Activated CD8-positive, alpha-beta memory T cell treated with anti-CD3 and anti-CD28 coated beads, Interleukin-2, amount 50 U/mL, for 1 hour (primary cell): Measurements from ENCODE around the gene ST6GALNAC4.

ENCODE experiments used
- DNase-seq: peaks from one replicate; pipeline ENCODE4 v3.0.0-alpha.2; 2020; ENCODE audit errors: extremely low read depth

The ST6GALNAC4 gene

DNA sequence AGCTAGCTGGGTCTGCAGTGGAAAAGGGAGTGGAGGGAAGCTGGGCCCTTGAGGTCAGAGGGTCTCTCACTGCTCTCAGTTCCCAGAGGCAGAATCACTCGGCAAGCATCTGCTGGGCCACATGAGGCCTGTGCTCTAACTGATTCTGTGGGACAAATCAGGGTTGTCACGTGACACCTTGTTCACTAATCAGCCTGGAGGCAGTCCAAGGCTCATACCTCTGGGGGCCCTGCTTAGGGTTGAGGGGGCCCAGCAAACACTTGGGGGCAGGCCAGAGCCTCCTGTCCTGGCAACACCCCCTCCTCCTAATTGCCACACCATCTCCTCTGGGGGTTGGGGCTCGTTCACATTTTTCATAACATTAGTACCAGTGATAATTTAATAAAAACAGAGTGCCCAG is 29.9 kb upstream of the ST6GALNAC4 start:
- DNase-seq: no peak

DNA sequence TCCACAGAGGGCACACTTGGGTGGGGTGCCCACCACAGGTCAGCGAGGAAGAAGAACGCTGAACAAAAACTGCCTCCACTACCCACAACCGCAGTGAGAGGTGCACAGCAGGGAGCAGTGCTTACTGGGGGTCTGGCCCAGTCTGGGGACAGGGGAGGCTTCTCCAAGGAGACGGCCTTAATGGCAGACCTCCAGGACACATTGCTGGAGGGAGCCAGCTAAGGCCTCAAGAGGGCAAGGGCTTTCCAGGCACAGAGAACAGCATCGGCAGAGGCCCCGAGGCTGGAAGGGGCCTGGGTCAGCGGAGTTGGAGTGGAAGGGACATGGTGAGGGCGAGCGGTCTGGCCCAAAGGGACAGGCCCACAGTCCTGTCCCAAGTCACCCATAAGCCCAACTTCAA is 29.1 kb upstream of the ST6GALNAC4 start:
- DNase-seq: no peak

DNA sequence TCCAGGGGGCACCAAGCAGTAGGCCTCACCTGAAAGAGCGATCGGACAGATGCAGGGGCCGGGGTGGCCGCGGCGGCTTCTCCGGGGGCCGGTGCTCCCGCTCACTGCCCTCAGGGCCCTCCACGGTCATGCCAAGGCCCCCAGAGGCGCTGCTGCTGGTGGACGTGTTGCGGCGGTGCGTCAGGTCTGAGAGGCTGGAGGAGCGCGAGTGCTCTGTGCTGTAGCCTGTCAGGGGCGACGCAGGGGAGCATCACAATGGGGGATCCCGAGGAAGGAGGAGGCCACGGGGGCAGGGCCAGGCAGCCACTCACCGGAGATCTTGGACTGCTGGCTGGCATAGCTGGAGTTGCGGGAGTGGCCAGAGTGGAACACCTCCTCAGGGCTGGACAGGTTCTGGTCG is 28.5 kb upstream of the ST6GALNAC4 start:
- DNase-seq: no peak

DNA sequence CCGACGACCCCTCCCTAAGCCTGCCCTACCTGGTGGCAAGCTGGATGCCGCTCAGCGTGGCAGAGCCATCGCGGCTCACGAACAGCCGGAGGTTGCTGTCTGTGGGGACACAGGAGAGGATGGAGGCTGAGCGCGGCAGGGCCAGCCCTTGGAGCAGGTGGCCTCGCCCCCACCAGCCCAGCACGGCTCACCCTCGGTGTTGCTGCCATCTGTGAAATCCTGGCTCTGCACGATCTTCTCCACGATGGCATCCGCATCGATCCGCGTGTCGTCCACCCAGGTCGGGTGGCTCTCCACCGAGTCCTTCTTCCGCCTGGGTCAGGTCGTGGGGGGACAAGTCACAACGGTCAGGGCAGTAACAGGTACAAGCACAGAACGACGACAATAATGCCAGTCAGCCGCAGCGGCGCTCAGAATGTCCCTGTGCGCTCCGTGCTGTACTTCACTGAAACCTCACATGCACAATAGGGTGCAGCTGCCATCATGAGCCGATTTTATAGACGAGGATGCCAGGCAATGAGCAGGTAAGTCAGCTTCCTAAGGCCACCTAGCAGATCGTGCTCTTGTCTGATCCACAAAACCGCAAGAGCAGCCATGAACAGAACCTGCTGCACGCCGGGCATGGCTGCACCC is 27.9 kb upstream of the ST6GALNAC4 start:
- no peak for DNase-seq

DNA sequence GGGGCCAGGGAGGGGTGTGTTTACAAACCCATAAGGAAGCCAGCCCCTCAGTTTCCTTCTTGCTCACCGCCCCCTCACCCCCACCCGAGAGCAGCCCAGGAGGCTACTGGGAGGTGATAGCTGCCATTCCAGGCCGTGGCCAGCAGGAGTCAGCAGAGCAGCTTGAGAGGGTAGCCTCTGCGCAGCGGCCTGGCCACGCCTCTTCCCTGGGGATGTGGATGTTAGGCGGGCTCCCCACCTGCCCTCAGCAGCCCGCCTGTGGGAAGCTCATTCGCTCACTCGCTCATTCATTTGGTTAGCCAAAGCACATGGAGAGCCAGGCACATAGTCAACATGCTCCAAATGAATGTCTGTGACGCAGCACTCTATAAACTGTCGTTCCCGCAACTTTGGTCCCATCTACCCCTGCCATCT is 26.9 kb upstream of the ST6GALNAC4 start:
- no peak for DNase-seq

DNA sequence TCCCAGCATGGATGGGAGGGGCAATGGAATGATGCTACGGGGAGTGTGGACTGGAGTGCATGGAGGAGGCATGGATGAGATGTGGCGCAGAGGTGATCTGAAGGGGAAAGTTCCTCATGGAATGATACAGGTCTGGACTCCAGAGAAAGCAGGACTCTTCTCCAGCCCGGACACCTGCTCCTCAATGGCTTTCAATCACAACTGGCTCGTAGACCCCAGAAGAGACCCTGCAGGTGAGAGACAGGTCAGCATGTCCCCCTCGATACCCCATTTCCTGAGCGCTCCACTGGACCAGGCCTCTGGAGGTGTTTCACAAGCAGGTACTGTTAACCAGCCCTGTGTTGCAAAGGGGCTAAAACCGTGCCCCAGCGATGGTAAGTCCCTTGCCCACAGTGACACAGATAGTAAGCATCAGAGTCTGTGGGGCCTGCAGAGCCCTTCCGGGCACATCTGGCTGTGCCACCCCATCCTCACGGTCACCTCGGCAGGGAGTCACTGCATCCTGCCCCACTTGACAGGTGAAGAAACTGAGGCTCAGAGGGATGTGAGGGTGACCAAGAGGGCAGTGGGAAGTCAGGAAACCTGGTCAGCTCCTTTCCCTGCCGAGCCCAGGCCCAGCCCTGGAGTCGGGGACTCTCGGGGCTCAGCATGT is 26.3 kb upstream of the ST6GALNAC4 start:
- no peak for DNase-seq

DNA sequence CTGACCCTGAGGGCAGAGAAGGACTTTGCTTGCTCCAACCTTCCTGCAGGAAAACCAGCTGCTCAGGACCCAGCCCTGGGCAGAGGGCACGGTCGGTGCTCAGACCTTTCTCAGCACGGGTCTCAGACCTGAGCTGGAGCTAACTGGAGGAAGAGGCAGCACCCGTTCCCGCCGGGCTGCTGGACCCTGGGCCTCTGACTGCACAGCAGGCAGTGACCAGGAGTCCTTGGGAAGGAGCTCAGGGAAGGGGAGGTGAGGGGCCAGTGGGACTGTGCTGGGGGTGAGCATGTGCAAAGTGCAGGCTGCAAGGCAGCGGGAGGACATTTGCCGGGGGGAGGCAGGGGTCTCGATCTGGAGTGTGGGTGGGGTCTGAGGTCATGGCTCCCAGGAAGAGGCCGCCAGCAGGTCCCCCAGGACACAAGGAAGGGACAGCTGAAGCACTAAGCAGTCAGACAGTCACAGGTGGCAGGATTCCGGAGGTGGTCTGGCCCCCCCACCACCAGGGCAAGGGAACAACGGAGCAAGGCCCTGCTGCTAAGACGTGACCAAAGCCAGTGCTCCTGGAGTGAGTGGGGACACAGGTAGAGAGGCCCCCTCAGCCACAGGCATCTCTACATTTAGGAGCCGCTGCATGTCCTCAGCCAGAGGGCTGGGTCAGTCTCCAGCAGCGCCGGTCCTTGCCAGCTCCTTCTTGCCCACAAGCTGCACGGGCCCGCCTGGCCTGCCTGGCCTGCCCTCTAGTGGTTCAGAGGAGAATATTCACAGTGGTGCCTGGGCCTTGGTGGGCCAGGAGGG is 25.6 kb upstream of the ST6GALNAC4 start:
- no peak for DNase-seq

DNA sequence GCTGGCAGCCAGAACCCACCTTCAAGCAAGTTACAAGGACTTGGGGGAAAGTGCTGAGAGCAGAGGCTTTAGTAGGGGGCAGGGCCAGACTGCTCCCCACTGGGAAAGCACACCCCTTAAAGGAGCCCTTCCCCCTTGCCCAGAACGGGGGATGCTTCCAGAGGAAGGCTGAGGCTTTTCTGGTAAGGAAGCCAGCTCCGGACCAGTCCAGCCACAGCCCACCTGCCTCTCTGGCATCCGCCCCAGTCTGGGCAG is 25.0 kb upstream of the ST6GALNAC4 start:
- DNase-seq: no peak

DNA sequence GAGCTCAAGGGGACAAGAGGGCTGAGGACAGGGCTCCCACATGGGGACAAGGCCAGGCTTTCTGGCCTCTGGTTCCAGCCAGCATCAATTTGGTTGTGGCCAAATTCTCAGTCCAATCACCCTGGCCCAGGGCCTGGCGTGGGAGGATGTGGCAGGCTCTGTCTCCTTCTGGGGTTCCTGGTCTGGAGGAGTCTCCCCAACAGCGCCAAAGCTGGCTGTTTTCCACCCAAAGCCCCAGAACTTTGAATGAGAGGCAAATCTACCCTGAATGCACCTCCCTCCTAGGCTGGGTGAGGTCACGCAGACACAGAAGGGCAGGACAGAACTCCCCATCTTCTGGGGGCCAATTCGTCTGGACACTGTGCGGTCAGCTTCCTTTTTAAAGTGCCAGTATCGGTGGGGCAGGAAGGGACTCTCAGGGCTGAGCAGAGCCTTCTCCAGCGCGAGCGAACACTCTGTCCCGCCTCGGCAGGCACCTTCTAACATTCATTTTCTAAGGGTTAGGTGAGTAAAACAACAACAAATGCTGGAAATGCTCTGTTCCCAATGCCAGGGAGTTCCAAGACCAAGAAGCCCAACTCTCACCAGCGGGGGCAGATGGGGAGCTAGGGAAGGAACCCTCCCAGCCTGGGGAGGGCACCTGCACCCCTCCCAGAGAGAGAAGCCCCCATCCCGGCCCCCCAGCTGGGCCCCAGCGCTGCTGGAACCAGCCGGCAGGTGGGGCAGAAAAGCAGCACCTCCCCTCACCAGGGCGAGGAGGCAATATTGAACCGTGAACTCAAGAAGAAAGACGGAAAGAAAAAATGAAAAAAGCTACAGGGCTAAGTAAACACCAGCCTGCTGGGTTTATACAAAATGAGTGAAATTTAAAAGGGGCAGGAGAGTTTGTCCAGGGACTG is 24.5 kb upstream of the ST6GALNAC4 start:
- no peak for DNase-seq

DNA sequence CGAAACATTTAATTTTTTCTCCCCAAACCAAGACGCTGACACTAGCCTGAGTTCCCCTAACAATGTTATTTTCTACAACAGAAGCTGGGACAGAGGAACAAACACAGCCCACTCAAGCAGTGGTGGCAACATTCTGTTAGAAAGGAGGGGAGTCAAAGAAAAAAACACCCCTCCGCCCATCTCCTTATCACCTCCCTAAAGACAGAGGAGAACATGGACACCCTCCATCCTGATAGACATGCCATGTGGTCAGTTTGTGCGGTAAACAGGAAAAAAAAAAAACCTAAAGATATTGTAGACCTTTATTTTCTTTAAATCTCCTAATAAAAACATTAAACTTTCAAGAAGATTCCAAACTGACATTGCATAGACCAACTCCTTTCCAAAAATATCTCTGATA is 23.8 kb upstream of the ST6GALNAC4 start:
- no peak for DNase-seq

DNA sequence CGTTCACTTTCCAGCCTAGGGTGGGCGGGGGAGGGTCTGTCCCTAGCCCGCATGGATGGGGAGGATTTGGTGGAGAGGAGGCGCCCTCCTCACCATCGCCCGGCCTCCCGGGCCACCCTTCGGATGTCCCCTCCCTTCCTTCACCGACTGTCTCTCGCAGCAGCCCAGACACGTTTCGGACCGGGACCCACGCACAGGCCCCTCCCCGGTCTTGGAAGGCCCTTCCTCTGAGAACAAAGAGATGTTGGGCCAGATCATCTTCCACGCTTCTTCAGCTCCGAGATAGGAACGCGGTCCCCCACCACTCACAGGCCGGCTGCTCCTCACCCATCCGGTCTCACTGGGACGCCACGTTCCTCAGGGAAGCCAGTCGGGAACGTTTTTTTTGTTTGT is 21.5 kb upstream of the ST6GALNAC4 start:
- DNase-seq: no peak

DNA sequence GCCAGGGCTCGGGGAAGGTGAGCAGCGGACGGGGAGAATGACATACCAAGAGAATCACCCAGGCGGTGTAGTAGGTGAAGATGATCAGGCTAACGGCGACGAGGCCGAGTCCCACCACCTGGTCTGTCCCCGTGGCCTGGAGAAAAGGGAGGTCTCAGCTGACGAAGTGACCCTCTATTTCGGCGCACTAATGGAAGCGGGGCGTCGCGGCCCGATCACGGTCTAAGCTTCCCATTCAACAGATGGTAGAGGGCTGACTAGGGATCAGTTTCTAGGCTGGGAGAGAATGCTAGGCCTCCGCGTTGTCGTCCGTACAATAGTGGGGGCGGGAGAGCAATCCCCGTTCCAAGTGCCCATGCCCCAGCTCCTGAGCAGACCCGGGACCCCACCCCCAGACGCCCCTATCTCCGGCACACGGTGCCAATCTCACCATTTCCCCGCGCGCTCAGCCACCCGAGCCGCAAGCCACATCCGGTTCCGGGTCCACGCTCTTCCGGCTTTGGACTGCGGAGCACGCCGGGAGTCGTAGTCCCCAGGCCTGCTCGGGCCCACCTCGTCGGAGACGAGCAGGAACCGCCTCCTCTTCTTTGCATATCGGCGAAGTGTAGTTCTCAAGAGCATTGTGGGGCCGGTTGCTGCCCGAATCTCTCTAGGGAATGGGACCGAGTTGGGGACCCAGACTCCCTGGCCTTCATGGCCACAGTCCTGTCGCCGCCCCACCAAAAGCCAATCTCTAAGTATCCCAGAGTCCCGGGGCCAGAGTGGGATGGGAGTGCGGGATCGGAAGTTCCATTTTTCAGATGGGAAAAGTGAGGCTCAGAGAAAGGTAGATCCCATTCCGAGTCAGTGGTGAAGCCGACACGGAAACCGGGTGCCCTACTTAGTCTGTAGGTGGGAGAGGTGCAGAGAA is 20.8 kb upstream of the ST6GALNAC4 start, which contains the start of gene DPM2:
TSS of gene DPM2 (minus strand) at position 467 of the 910 bp plus-strand sequence. CDS start at position 433, 34 bp downstream.
- peak; percentile 50 for DNase-seq

DNA sequence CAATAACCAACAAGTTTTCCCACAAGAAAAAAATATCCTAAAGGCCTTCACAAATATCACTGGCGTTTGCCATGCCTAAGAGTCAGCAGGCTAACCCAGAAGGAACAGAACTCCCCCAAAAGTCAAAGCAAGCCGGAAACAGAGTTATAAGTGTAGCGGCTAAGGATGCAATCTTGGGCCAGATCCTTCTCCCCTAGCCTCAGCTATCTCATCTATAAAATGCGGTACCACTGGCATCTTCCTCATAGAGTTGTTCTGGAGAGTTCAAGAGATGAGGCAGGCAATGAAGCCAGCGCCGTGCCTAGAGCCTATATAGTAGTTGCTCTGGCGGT is 20.2 kb upstream of the ST6GALNAC4 start:
- DNase-seq: no peak

DNA sequence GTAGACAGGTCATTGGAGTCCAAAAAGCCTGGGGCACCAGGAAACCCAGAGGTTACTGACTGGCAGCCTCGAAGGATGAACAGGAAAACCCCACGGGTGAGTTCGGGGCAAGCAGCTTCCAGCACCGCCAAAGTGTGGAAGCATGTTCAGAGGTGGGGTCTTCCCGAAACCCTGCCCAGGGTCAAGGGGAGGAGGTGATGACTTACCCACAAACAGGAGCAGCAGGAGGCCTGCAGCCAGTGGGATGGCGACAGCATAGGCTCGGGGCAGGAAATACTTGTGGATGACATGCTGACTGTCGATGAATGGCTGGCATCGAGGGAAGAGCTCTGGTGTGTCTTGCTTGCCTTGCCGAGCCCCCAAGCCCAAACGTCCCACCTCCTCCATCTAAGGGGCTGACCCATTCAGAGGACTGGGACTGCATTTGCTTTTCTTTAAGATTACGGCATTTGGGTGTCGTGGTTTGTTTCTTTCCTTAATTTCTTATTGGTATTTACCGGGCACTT is 19.6 kb upstream of the ST6GALNAC4 start:
- no peak for DNase-seq

DNA sequence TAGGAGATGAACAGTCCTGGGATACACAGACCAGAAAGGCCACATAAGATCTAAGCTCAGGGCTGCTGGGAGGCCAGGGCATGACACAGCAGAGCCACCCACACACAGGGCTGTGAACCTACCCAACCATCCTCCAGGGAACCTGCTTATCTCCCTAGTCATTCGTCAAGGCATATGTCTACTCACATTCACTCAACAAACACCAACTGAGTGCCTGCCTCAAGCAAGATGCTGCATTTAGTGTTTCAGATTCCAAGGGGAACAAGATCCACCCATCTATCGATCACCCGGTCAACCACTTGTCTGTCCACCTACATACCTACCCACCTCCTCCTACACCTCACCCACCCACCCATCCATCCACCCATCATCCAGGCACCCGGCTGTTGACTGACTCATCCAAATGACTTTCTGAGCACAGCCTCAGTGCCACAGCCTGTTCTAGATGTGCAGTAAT is 19.0 kb upstream of the ST6GALNAC4 start:
- DNase-seq: no peak

DNA sequence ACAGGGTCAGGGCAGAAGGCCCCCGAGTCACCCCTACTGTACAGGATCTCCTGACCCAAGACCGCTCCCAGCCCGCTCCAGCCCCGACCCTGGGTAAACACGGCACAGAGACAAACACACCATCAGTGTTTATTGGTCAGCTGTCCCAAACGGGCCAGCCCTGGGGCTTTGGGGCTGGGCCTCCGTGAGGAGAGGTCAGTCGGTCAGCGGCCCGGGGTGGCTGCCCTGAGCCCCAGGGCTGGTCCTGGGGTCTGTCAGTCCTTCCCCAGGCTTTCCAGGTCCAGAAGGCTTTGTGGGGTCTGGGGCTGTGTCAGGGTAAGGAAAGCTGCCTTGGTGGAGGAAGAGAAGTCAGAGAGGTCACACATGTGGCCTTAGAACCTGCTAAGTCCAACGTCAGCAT is 18.1 kb upstream of the ST6GALNAC4 start:
- no peak for DNase-seq

DNA sequence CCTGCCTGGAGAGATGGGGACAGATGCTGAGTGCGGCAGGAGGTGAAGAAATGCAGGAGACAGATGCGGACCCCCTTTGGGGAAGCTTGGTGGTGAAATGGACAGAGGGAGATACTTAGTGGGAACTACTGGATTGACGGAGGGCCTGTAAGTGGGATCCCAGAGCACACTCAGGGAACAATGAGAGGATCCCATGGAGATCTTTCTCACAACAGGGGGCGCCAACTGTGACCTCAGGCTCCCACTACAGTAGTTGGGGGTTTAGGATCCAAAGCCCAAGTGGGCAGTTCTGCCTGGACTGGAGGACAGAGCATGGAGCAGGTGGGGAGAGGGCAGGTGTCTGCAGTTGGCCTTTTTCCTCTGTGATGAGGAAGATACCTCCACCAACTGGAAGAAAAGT is 17.4 kb upstream of the ST6GALNAC4 start:
- DNase-seq: no peak

DNA sequence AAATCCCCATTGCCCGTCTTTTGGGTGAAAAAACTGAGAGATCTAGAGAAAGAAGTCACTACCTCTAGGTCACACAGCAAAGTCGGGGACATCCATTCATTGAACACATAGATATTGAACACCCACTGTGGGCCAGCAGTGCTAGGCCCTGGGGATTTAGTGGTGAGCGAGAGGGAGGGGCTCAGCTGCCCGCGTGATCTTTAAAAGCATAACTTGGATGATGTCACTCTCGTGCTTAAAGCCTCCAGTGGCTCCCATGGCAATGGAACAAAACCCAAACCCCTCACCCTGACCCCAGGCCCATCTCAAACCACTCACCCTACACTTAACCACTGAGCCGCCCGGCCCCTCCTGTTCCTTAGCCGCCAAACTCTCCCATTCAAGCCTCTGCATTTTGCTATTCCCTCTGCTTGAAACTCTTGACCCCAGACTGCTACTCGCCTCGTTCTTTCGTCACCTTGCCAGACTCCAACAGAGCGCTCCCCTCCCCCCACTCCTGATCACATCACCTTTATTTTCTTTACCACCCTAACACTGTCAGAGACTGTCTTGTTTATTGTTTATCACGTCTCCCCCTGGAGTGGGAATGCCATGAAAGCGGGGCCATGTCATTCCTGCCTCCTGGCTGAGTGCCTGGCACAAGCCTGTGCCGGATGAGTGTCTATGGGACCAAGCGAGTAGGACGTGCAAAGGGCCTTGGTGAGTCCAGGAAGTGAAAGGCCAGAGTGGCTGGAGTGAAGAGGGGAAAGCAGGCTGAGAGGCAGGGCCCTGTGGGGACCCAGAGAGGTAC is 14.4 kb upstream of the ST6GALNAC4 start:
- no peak for DNase-seq

DNA sequence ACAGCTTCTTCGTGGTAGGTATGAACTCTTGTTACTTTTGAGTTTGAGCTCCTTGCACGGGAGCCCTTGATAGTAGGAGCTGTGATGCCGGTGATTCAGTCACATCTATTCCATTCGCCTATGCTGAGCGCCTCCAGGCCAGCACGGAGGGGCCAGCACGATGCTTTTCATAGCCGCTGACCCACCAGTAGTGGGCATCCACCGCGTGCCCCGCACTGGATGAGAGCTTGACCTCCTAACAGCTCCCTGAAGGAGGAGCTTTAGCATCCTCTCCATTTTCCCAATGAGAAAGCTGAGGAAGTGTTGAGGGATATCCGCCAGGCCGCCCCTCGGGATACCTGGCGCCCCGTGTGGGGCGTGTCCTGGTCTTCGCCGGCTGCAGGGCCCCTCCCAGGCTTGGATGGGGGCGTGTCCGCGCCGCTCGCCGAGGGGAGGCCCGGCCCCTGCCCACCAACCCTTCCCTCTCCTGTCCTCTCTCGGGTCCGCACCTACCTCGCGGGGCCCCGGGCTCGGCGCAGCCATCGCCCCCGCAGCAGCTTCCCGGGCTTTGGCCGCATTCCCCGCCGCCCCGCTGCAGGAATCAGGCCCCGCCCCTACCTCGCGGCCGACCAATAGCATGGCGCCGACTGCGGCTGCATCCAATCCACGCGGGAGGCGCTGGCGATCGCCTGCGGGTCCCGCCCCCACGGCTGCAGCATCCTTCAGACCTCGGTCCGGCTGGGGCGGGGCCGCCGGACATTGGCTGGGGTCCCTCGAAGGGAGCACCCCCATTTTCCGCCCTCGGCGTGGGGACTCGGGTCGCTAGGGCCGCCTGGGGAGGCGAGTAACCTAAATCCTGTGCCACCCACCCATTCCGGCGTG is 13.6 kb upstream of the ST6GALNAC4 start, which contains the start of gene PIP5KL1:
TSS of gene PIP5KL1 (minus strand) at position 547 of the 861 bp plus-strand sequence. CDS start at position 522, 25 bp downstream.
- no peak for DNase-seq
